H1 (cell line): ENCODE measurements around the gene RPS5. TPM values are rescaled to one million over a fixed set of nuclear protein-coding genes. Genes with fewer than 3 reads are reported as not detected.

ENCODE experiments used
- CTCF ChIA-PET: fragments of 300-600 bp; sonication (Branson Sonifier 250); formaldehyde crosslinking; loops from one replicate; lab custom pipeline; 2021; ENCODE audit not compliant: partially characterized antibody; lab: Charles Lee
- POLR2A ChIA-PET: fragments of 300-600 bp; sonication (Branson Sonifier 250); formaldehyde crosslinking; loops from one replicate; lab custom pipeline; 2021; ENCODE audit warnings: inconsistent platforms; ENCODE audit not compliant: partially characterized antibody; lab: Charles Lee
- DNase-seq, 2 experiments: peaks; one replicate each; pipeline versions ENCODE4 v3.0.0 to v3.0.0-alpha.2; 2010 to 2022; ENCODE audit warnings: low spot score in 2 of 2, low read depth in 1 of 2, mixed read lengths in 1 of 2
- FAIRE-seq: peaks from 2 replicates; lab custom pipeline; 2011; peaks lifted over from hg19 to GRCh38; lab: Jason Lieb, UNC
- H2AFZ ChIP-seq: 2 replicates; pipeline ENCODE4 v1.8.1; 2012; ENCODE audit warnings: low read length, inconsistent platforms
- H2AK5ac ChIP-seq: 2 replicates; pipeline ENCODE4 v1.6.1; 2013; ENCODE audit warnings: low read depth, low read length
- H2BK120ac ChIP-seq: replicated peaks from 2 replicates; pipeline ENCODE3; 2013; ENCODE audit warnings: low read depth, low read length, inconsistent platforms
- H2BK12ac ChIP-seq: 2 replicates; pipeline ENCODE4 v1.6.1; 2013; ENCODE audit warnings: low read depth, low read length
- H2BK15ac ChIP-seq: 2 replicates; pipeline ENCODE4 v1.6.1; 2013; ENCODE audit warnings: low read length
- H2BK20ac ChIP-seq: 2 replicates; pipeline ENCODE4 v1.6.1; 2013; ENCODE audit warnings: low read length
- H2BK5ac ChIP-seq: 2 replicates; pipeline ENCODE4 v1.6.1; 2013; ENCODE audit warnings: low read depth, low read length
- H3K14ac ChIP-seq: 2 replicates; pipeline ENCODE4 v1.6.1; 2013; ENCODE audit warnings: inconsistent platforms; ENCODE audit not compliant: insufficient read length
- H3K18ac ChIP-seq: 2 replicates; pipeline ENCODE4 v1.6.1; 2013; ENCODE audit warnings: low read length; ENCODE audit errors: extremely low read depth
- H3K23ac ChIP-seq: 2 replicates; pipeline ENCODE4 v1.6.1; 2013; ENCODE audit warnings: inconsistent platforms; ENCODE audit not compliant: insufficient read length
- H3K23me2 ChIP-seq: 2 replicates; pipeline ENCODE4 v1.6.1; 2013; ENCODE audit warnings: low read depth, low read length
- H3K27ac ChIP-seq: 2 replicates; pipeline ENCODE4 v1.6.1; 2011; ENCODE audit warnings: low read depth, low read length, inconsistent platforms
- H3K27me3 ChIP-seq, 4 experiments: replicated peaks in 1 of 4; 1 replicate in 1 of 4; 2 replicates in 3 of 4; pipeline versions ENCODE4 v1.6.1 to v1.8.1; 2011 to 2013; ENCODE audit warnings: low read length in 3 of 4, mild to moderate bottlenecking in 3 of 4, inconsistent platforms in 2 of 4, mixed read lengths in 2 of 4, moderate library complexity in 1 of 4; ENCODE audit not compliant: control insufficient read depth in 3 of 4, insufficient read depth in 3 of 4; ENCODE audit errors: extremely low read depth in 1 of 4
- H3K36me3 ChIP-seq, 4 experiments: 2 replicates each; pipeline versions ENCODE4 v1.6.1 to v1.8.1; 2011 to 2013; ENCODE audit warnings: mild to moderate bottlenecking in 4 of 4, low read length in 3 of 4, moderate library complexity in 2 of 4, control low read depth in 1 of 4, inconsistent platforms in 1 of 4; ENCODE audit not compliant: insufficient read depth in 4 of 4, control insufficient read depth in 2 of 4
- H3K4ac ChIP-seq: replicated peaks from 2 replicates; pipeline ENCODE3; 2013; ENCODE audit warnings: low read length, low read depth, mixed read lengths, inconsistent platforms; ENCODE audit not compliant: insufficient read length
- H3K4me1 ChIP-seq, 4 experiments: replicated peaks in 1 of 4; 1 replicate in 1 of 4; 2 replicates in 3 of 4; pipeline versions ENCODE4 v1.6.1 to v1.8.1; 2011 to 2013; ENCODE audit warnings: low read length in 3 of 4, inconsistent platforms in 2 of 4, mixed read lengths in 1 of 4; ENCODE audit not compliant: insufficient read depth in 4 of 4, control insufficient read depth in 3 of 4
- H3K4me2 ChIP-seq, 2 experiments: 2 replicates each; pipeline versions ENCODE4 v1.6.1 to v1.8.1; 2011 to 2013; ENCODE audit warnings: low read depth in 2 of 2, low read length in 2 of 2, control low read depth in 1 of 2, inconsistent platforms in 1 of 2, mild to moderate bottlenecking in 1 of 2; ENCODE audit not compliant: insufficient read depth in 1 of 2
- H3K4me3 ChIP-seq, 4 experiments: fragments of 200-600, 300-600 bp in 1 of 4; sonication (generic), shearing (Covaris generic), sonication (Bioruptor Twin) in 1 of 4; 2 replicates each; pipeline versions ENCODE4 v1.5.1 to v1.8.1; 2011 to 2016; ENCODE audit warnings: low read length in 4 of 4, low read depth in 3 of 4, control low read depth in 2 of 4, inconsistent platforms in 2 of 4, mild to moderate bottlenecking in 2 of 4, mixed read lengths in 1 of 4, moderate library complexity in 1 of 4; ENCODE audit not compliant: insufficient read depth in 2 of 4; ENCODE audit errors: extremely low read depth in 1 of 4
- H3K56ac ChIP-seq: replicated peaks from 2 replicates; pipeline ENCODE3; 2013; ENCODE audit warnings: low read depth, mild to moderate bottlenecking, mixed read lengths, low read length, inconsistent platforms; ENCODE audit not compliant: insufficient read length
- H3K79me1 ChIP-seq: 2 replicates; pipeline ENCODE4 v1.6.1; 2013; ENCODE audit warnings: low read depth, low read length, control low read depth
- H3K79me2 ChIP-seq, 2 experiments: 2 replicates each; pipeline versions ENCODE4 v1.6.1 to v1.8.1; 2012 to 2013; ENCODE audit warnings: low read length in 2 of 2, mild to moderate bottlenecking in 2 of 2, inconsistent platforms in 1 of 2; ENCODE audit not compliant: insufficient read depth in 2 of 2, control insufficient read depth in 1 of 2
- H3K9ac ChIP-seq, 4 experiments: replicated peaks in 1 of 4; 1 replicate in 1 of 4; 2 replicates in 3 of 4; pipeline versions ENCODE4 v1.6.1 to v1.8.1; 2011 to 2013; ENCODE audit warnings: low read depth in 3 of 4, low read length in 3 of 4, control low read depth in 2 of 4, mild to moderate bottlenecking in 2 of 4, moderate library complexity in 2 of 4, inconsistent platforms in 1 of 4; ENCODE audit errors: extremely low read depth in 1 of 4
- H3K9me3 ChIP-seq, 2 experiments: 2 replicates each; pipeline versions ENCODE4 v1.6.1 to v1.8.1; 2012 to 2013; ENCODE audit warnings: mild to moderate bottlenecking in 2 of 2, moderate library complexity in 2 of 2, control low read depth in 1 of 2, inconsistent platforms in 1 of 2, low read depth in 1 of 2, low read length in 1 of 2, mixed read lengths in 1 of 2; ENCODE audit not compliant: insufficient read depth in 2 of 2
- H4K20me1 ChIP-seq, 2 experiments: replicated peaks in 1 of 2; 2 replicates each; pipeline versions ENCODE3 to v1.8.1; 2011 to 2013; ENCODE audit warnings: inconsistent platforms in 2 of 2, low read length in 2 of 2, mild to moderate bottlenecking in 1 of 2; ENCODE audit not compliant: insufficient read depth in 2 of 2, control insufficient read depth in 1 of 2
- H4K5ac ChIP-seq: 2 replicates; pipeline ENCODE4 v1.6.1; 2013; ENCODE audit warnings: low read length, low read depth, mixed read lengths, inconsistent platforms; ENCODE audit not compliant: insufficient read length
- H4K8ac ChIP-seq: 2 replicates; pipeline ENCODE4 v1.8.0; 2013; ENCODE audit warnings: mild to moderate bottlenecking, moderate library complexity, low read length, inconsistent platforms; ENCODE audit not compliant: insufficient read depth; ENCODE audit errors: extremely low read depth
- H4K91ac ChIP-seq: replicated peaks from 2 replicates; pipeline ENCODE3; 2013; ENCODE audit warnings: low read length, mixed read lengths, inconsistent platforms; ENCODE audit not compliant: insufficient read length
- CTCF ChIP-seq, 3 experiments: IDR thresholded peaks; 1 replicate in 2 of 3; 2 replicates in 1 of 3; pipeline versions ENCODE4 v1.5.1 to v1.6.1; 2011; ENCODE audit warnings: low read length in 3 of 3, mild to moderate bottlenecking in 3 of 3, inconsistent platforms in 2 of 3, low read depth in 1 of 3, moderate library complexity in 1 of 3; ENCODE audit not compliant: insufficient read depth in 1 of 3; ENCODE audit errors: control extremely low read depth in 1 of 3
- RAD21 ChIP-seq, 2 experiments: IDR thresholded peaks in 1 of 2; conservative IDR thresholded peaks in 1 of 2; 2 replicates each; pipeline ENCODE4 v1.6.1; 2011; ENCODE audit warnings: low read depth in 2 of 2, low read length in 2 of 2, improper control_type of control experiment in 1 of 2, inconsistent platforms in 1 of 2, mild to moderate bottlenecking in 1 of 2, moderate library complexity in 1 of 2
- SIRT6 ChIP-seq: IDR thresholded peaks from one replicate; pipeline ENCODE4 v1.7.1; 2012; ENCODE audit warnings: low read length, inconsistent platforms
- SUZ12 ChIP-seq: fragments of 200-600 bp; sonication (generic); IDR thresholded peaks from 2 replicates; pipeline ENCODE4 v1.6.1; 2012; ENCODE audit warnings: mild to moderate bottlenecking, inconsistent platforms, low read length, moderate library complexity, mixed read lengths
- TEAD4 ChIP-seq: IDR thresholded peaks from 2 replicates; pipeline ENCODE4 v1.6.1; 2012; ENCODE audit warnings: low read depth, low read length, inconsistent platforms, mixed read lengths
- WGBS, 2 experiments: shearing (Covaris generic) in 1 of 2; methylation state at CpG; one replicate each; pipeline versions ENCODE4 v1.1.6 to v1.1.7; 2013 to 2015; ENCODE audit warnings: low lambda C conversion rate in 2 of 2, mixed read lengths in 2 of 2, inconsistent platforms in 1 of 2, low coverage in 1 of 2, missing lambda C conversion rate in 1 of 2; ENCODE audit not compliant: insufficient replicate concordance in 2 of 2, insufficient coverage in 1 of 2, insufficient read length in 1 of 2; ENCODE audit errors: extremely low coverage in 1 of 2, missing lambda C conversion rate in 1 of 2; 5-methylcytosine and 5-hydroxymethylcytosine counted together
- polyA plus RNA-seq, 7 experiments: library from polyadenylated mRNA; depleted of rRNA in 3 of 7; stranded (reverse) in 5 of 7; unstranded in 2 of 7; fragments of >200 nt in 5 of 7; fragments of 200-250 nt in 2 of 7; gene quantifications; 1 replicate in 5 of 7; 2 replicates in 1 of 7; 4 replicates in 1 of 7; pipeline versions ENCODE4 v1.2.1 to v1.2.3, GENCODE V29; 2011 to 2013; ENCODE audit warnings: missing spikeins in 2 of 7, mixed read lengths in 2 of 7
- total RNA-seq: library from RNA; stranded (reverse); fragmentation: NEBNext Ultra II Directional; extraction: Animal tissue kit (Norgen Biotek cat#: 25700); gene quantifications from 2 replicates; pipeline ENCODE4 v1.2.1, GENCODE V29; 2021

The RPS5 gene
- total and polyA plus RNA-seq, 2 of the 8 experiments (the other 6 are each of a cell fraction or from before 2014, with no cell fraction given): 1,557 to 5,731 TPM

- no peak for TF ChIP-seq SIRT6
- peak in 1 of 2 experiments; percentile 31; a peak in 1 of 4 replicates for TF ChIP-seq RAD21 (IDR thresholded peaks at IDR 0.05 in 1 of 2, conservative IDR thresholded peaks at IDR 0.05 in 1 of 2; ENCODE audit: low read depth in 2 of 2, low read length in 2 of 2)
- peak in 1 of 3 experiments; percentile 38; a peak in 2 of 4 replicates for TF ChIP-seq CTCF (IDR thresholded peaks at IDR 0.05; ENCODE audit: control extremely low read depth in 1 of 3, insufficient read depth in 1 of 3, low read depth in 1 of 3, low read length in 3 of 3)
- no peak for TF ChIP-seq SUZ12
- TF ChIP-seq TEAD4: peak; percentile 89
- TF ChIP-seq, all 59 proteins: peak for 3
- CTCF ChIA-PET: interaction anchor here (0.6 to 1.4 kb wide), 5 partner anchors 11 to 188 kb away, joined by 3 to 5 read pairs (median 3); no protein-coding TSS in a partner anchor
- Histone ChIP-seq H3K9ac (peak overlapping the region in 2 of 4 experiments; percentile 75 to 78; a peak in 4 of 7 replicates), H3K4me2 (peak overlapping the region; percentile 94 to 95), H4K20me1 (peaks cover 0 to 1% of the 10 kb centered on the region in 2 experiments), H2AFZ (no peak overlapping the region), H4K5ac (no peak overlapping the region), H4K8ac (no peak overlapping the region), H3K79me1 (0 out of 2 replicates have a peak, but pooled peaks cover 5% of the 10 kb centered on the region), H2BK5ac (0 out of 2 replicates have a peak overlapping the region, but pooled peaks have one; percentile 82), H3K9me3 (no peaks in the 10 kb centered on the region), H2BK120ac (no peak overlapping the region), H4K91ac (peak overlapping the region; percentile 37), H3K27ac (no peak overlapping the region; the same call in 1 of the 2 replicates), H3K36me3 (no peaks in the 10 kb centered on the region), H3K79me2 (no peaks in the 10 kb centered on the region), H3K14ac (no peak overlapping the region), H2BK12ac (no peak overlapping the region), H2BK15ac (0 out of 2 replicates have a peak overlapping the region, but pooled peaks have one; percentile 53), H3K23ac (no peak overlapping the region), H3K27me3 (peaks cover 0 to 7% (median 1%) of the 10 kb centered on the region in 4 experiments; a peak in 2 of 7 replicates), H3K18ac (no peak overlapping the region), H3K23me2 (peaks cover 14% of the 10 kb centered on the region), H2AK5ac (no peak overlapping the region), H3K4me1 (peaks cover 0 to 18% (median 9%) of the 10 kb centered on the region in 4 experiments; a peak in 5 of 7 replicates), H3K4ac (no peak overlapping the region), H3K56ac (no peak overlapping the region), H3K4me3 (peak overlapping the region; percentile 76 to 85 (median 80); a peak in 6 of 8 replicates), H2BK20ac (no peak overlapping the region)
- no peak for FAIRE-seq
- POLR2A ChIA-PET: interaction anchor here (0.9 to 1.8 kb wide), 5 partner anchors 11 to 45 kb away, joined by 3 to 7 read pairs (median 4); partner anchors contain the start of genes RNF225 and ZNF497
- 78% methylated on average over 10 of the region's 10 CpGs; no CpG with 5 or more reads in 1 of the 2 experiments for WGBS, 2 experiments
- DNase-seq: no peak
Observed at GRCh38 chr19:58406818-58407657, 20.0 kb downstream of the RPS5 start.
